Measurements from ENCODE around the gene CD2BP2.

Gene CD2BP2

GRCh38 chr16:30378236-30379157 is 23.4 kb upstream of the CD2BP2 start:
- DNase-seq (ENCODE audit: low spot score) = peak; percentile 99

GRCh38 chr16:30377812-30378235 is 22.7 kb upstream of the CD2BP2 start:
- DNase-seq (ENCODE audit: low spot score) = peak; percentile 88

GRCh38 chr16:30377050-30377811 is 22.1 kb upstream of the CD2BP2 start:
- no peak for DNase-seq (ENCODE audit: low spot score)

- DNase-seq (ENCODE audit: low spot score) = no peak
Measured at GRCh38 chr16:30376461-30376902, 21.4 kb upstream of the CD2BP2 start.

- no peak for DNase-seq (ENCODE audit: low spot score)
Measured at GRCh38 chr16:30375864-30376263, 20.8 kb upstream of the CD2BP2 start.

GRCh38 chr16:30374538-30374937 is 19.4 kb upstream of the CD2BP2 start, which contains the start of gene MYL11:
MYL11 (plus strand) TSS chr16:30374802; CDS start chr16:30374858, 56 bp downstream.
- no peak for DNase-seq (ENCODE audit: low spot score)

GRCh38 chr16:30372725-30373124 is 17.6 kb upstream of the CD2BP2 start:
- no peak for DNase-seq (ENCODE audit: low spot score)

- DNase-seq (ENCODE audit: low spot score) = no peak
Measured at GRCh38 chr16:30372038-30372712, 17.1 kb upstream of the CD2BP2 start.

GRCh38 chr16:30371248-30371816 is 16.2 kb upstream of the CD2BP2 start:
- DNase-seq (ENCODE audit: low spot score) = no peak

- DNase-seq (ENCODE audit: low spot score) = peak; percentile 99
Measured at GRCh38 chr16:30370456-30371247, 15.5 kb upstream of the CD2BP2 start, which contains the start of gene TBC1D10B. TBC1D10B (minus strand) TSS chr16:30370494; CDS start chr16:30370183, 311 bp downstream.

GRCh38 chr16:30369938-30370455 is 14.9 kb upstream of the CD2BP2 start:
- no peak for DNase-seq (ENCODE audit: low spot score)

- no peak for DNase-seq (ENCODE audit: low spot score)
Measured at GRCh38 chr16:30369091-30369937, 14.2 kb upstream of the CD2BP2 start.

GRCh38 chr16:30368792-30369090 is 13.6 kb upstream of the CD2BP2 start:
- DNase-seq (ENCODE audit: low spot score) = no peak

- no peak for DNase-seq (ENCODE audit: low spot score)
Measured at GRCh38 chr16:30368122-30368791, 13.1 kb upstream of the CD2BP2 start.

GRCh38 chr16:30367349-30368009 is 12.4 kb upstream of the CD2BP2 start:
- DNase-seq (ENCODE audit: low spot score) = no peak

GRCh38 chr16:30366511-30366910 is 11.4 kb upstream of the CD2BP2 start:
- DNase-seq (ENCODE audit: low spot score) = no peak

- no peak for DNase-seq (ENCODE audit: low spot score)
Measured at GRCh38 chr16:30365200-30365599, 10.1 kb upstream of the CD2BP2 start.

GRCh38 chr16:30361180-30361579 is 6.1 kb upstream of the CD2BP2 start:
- DNase-seq (ENCODE audit: low spot score) = no peak

- no peak for DNase-seq (ENCODE audit: low spot score)
Measured at GRCh38 chr16:30359871-30360170, 4.7 kb upstream of the CD2BP2 start.

Measured in CD4-positive, alpha-beta T cell treated with Interleukin-6 at 100 ng/mL for 8 hours (primary cell).